HG03039 (cell line): ENCODE data around the gene CFP.
A peak's percentile ranks its signal among the peaks of the same experiment; 100 is the strongest.

Experiments
- ATAC-seq: cut with Tn5 transposase; IDR thresholded peaks from one replicate; pipeline ENCODE4 v1.9.1; 2021; ENCODE audit warnings: mild to moderate bottlenecking, moderate library complexity; ENCODE audit not compliant: unreplicated experiment

CFP gene

GRCh38 chrX:47638816-47639215 lies 9.1 kb upstream of the CFP start:
- no peak for ATAC-seq

- ATAC-seq: peak; percentile 77
Observed at GRCh38 chrX:47637546-47638195, 7.9 kb upstream of the CFP start.

GRCh38 chrX:47634871-47635575 lies 5.3 kb upstream of the CFP start:
- ATAC-seq: no peak

GRCh38 chrX:47633689-47634590 lies 4.2 kb upstream of the CFP start:
- ATAC-seq: no peak

GRCh38 chrX:47632666-47633065 lies 2.9 kb upstream of the CFP start:
- ATAC-seq: no peak

GRCh38 chrX:47631676-47632075 lies 1.9 kb upstream of the CFP start:
- ATAC-seq: no peak

GRCh38 chrX:47628982-47629381 lies 748 bp downstream of the CFP start:
- no peak for ATAC-seq

GRCh38 chrX:47625365-47625764 lies 4.4 kb downstream of the CFP start:
- ATAC-seq: no peak

GRCh38 chrX:47623540-47624027 lies 6.1 kb downstream of the CFP start:
- no peak for ATAC-seq

GRCh38 chrX:47621851-47622250 lies 7.9 kb downstream of the CFP start:
- no peak for ATAC-seq

GRCh38 chrX:47620303-47620685 lies 9.4 kb downstream of the CFP start:
- no peak for ATAC-seq

GRCh38 chrX:47619486-47620302 lies 10.0 kb downstream of the CFP start, which contains the start of gene SYN1:
Gene SYN1 (minus strand): TSS chrX:47619857. CDS start chrX:47619728, 129 bp downstream.
- ATAC-seq: peak; percentile 49

GRCh38 chrX:47618923-47619485 lies 10.7 kb downstream of the CFP start:
- no peak for ATAC-seq

GRCh38 chrX:47614618-47615017 lies 15.1 kb downstream of the CFP start:
- no peak for ATAC-seq

GRCh38 chrX:47613082-47613481 lies 16.6 kb downstream of the CFP start:
- no peak for ATAC-seq

- ATAC-seq: no peak
Observed at GRCh38 chrX:47612418-47612817, 17.3 kb downstream of the CFP start.

- ATAC-seq: no peak
Observed at GRCh38 chrX:47611926-47612325, 17.8 kb downstream of the CFP start.

- ATAC-seq: no peak
Observed at GRCh38 chrX:47611489-47611888, 18.2 kb downstream of the CFP start.

GRCh38 chrX:47610511-47610910 lies 19.2 kb downstream of the CFP start:
- ATAC-seq: no peak

- no peak for ATAC-seq
Observed at GRCh38 chrX:47608130-47608810, 21.5 kb downstream of the CFP start.
